HCT116 (cell line): ENCODE results near the gene GRK5.

Source experiments
- POLR2A ChIP-seq: IDR thresholded peaks from 2 replicates; pipeline ENCODE4 v1.7.0; 2011; ENCODE audit warnings: borderline replicate concordance; ENCODE audit not compliant: insufficient read depth, insufficient read length; ENCODE audit errors: extremely low read depth
- SP1 ChIP-seq: IDR thresholded peaks from 2 replicates; pipeline ENCODE4 v1.6.1; 2012; ENCODE audit warnings: low read depth

DNA sequence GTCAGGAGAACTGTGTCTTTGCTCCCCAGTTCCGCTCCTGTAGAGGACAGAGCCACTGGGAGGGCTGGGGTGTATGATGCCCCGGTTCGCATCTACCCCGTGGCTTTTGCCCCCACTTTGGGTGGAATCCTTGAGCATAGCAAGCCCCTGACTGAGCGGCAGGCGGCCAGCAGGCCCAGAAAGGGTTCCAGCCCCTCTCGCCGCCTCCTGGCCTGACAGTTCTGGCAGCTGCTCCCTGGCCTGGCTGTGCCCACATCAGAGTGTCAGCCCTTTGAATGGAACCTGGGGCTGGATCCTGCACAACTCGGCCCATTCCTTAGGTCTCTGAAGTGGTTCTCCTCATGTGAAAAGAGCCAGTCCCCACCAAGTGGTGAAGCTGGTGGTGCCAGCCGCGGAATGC lies 106.7 kb downstream of the GRK5 start:
- TF ChIP-seq POLR2A (no peak), SP1 (no peak)
